ENCODE data around the gene HABP4. TPM values are rescaled to one million over a fixed set of nuclear protein-coding genes. Genes with fewer than 3 reads are reported as not detected.

Gene HABP4, protein sequence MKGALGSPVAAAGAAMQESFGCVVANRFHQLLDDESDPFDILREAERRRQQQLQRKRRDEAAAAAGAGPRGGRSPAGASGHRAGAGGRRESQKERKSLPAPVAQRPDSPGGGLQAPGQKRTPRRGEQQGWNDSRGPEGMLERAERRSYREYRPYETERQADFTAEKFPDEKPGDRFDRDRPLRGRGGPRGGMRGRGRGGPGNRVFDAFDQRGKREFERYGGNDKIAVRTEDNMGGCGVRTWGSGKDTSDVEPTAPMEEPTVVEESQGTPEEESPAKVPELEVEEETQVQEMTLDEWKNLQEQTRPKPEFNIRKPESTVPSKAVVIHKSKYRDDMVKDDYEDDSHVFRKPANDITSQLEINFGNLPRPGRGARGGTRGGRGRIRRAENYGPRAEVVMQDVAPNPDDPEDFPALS
- total RNA-seq (2014; rRNA removed; shearing (Covaris generic)): 13.5 and 15.7 TPM in 2 replicates

GRCh38 chr9:96449845-96450612 lies at the start of gene HABP4:
Gene HABP4, plus strand, starts transcription at chr9:96450169. Its CDS starts 111 bp downstream, at chr9:96450280.
- peak; percentile 99 for DNase-seq (ENCODE audit: low read depth)

- no peak for DNase-seq (ENCODE audit: low read depth)
Observed at GRCh38 chr9:96408409-96409280, 41.3 kb upstream of the HABP4 start.

DNA sequence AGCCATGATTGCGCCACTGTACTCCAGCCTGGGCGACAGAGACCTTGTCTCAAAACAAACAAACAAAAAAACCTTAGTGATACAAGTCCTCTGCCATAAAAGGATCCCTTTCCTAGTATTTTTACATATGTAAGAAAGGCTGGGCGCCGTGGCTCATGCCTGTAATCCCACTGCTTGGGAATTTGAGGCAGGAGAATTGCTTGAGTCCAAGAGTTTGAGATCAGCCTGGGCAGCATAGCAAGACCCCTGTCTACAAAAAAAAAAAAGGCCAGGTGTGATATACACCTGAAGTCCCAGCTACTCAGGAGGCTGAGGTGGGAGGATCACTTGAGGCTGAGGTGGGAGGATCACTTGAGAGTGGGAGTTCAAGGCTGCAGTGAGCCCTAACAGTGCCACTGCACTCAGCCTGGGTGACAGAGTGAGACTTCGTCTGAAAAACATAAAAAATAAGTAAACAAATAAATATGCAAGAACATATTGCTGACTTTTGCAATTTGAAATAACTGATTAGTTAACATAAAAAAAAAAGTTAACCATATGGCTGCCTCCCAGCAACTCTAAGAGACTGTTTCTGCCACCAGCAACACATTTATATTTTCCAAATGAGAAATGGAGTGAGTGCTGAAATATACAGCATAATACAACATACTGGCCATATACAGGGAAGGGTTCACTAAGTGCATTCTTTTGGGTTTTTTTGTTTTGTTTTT lies 38.7 kb upstream of the HABP4 start:
- no peak for DNase-seq (ENCODE audit: low read depth)

DNA sequence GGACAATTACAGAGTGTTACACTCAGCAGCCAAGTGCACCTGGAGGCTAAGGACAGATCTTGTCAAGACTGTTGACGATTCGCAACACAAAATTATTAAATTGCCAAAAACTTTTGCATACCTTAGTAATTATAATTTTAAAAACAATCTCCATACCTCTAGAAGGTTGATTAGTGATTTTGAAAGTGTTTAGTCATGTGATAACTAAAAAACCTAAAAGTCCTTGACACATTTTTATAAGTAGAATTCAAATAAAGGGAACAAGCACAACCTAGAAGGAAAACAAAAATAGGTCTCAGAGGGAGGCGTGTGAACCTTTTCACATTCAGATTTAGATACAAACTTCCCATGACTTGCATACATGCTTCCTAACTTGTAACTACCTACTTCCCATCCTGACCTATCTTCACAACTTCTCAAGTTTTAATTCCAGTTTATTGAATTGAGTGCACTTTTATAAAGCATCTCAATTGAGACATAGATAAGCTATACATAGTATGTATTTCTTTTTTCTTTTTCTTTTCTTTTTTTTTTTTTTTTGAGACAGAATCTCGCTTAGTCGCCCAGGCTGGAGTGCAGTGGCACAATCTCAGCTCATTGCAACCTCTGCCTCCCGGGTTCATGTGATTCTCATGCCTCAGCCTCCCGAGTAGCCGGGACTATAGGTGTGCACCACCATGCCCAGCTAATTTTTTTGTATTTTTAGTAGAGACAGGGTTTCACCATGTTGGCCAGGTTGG lies 37.6 kb upstream of the HABP4 start:
- DNase-seq (ENCODE audit: low read depth): no peak

GRCh38 chr9:96413302-96414221 lies 36.4 kb upstream of the HABP4 start:
- DNase-seq (ENCODE audit: low read depth): no peak

DNA sequence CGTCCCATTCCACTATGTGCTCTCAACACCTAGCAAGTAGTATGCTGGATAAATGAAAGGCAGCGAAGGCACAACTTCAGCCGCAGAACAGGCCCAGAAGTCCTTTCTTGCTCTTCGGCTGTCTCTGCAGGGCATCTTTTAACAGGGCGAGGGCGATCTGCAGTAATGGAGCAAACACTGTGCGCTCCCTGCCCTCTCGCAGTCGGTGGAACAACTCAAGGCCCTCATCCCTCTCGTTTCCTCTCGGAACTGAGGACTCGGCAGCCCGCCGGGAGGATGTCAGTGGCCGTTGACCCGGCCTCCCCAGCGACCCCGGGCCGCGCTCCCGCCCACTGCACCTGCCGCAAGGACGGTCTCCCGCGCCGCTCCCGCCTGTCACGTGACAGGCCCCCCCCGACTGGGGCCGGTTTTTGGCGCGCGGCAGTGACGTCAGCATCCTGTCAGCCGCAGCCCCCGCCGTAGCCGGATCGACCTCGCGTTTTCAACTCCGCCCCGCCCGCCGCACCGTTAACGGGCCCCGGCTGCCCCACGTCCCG lies 32.9 kb upstream of the HABP4 start:
- peak; percentile 94 for DNase-seq (ENCODE audit: low read depth)

DNA sequence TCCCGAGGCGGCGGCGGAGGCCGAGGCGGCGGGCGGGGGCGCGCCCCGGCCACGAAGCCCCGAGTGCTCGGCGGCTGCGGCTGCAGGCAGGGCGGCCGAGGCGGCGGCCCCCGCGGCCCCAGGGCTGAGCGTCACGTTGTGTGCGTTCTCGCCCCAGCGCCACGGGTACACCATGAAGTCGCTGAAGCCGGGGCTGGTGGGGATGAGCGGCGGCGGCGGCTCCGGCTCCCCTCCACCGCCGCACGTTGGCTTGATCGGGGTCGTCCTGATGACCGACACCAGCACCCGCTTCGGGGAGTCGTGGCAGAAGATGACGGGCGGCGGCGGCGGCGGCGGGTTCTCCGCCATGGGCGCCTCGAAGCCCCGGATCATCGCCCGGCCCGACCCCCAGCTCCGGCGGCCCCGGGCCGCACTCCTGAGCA lies 32.3 kb upstream of the HABP4 start:
- DNase-seq (ENCODE audit: low read depth): no peak

- DNase-seq (ENCODE audit: low read depth): peak; percentile 100
Observed at GRCh38 chr9:96418083-96418919, 31.7 kb upstream of the HABP4 start, which contains the start of gene ZNF367. Gene ZNF367, minus strand, starts transcription at chr9:96418370. Its CDS starts 338 bp downstream, at chr9:96418032.

DNA sequence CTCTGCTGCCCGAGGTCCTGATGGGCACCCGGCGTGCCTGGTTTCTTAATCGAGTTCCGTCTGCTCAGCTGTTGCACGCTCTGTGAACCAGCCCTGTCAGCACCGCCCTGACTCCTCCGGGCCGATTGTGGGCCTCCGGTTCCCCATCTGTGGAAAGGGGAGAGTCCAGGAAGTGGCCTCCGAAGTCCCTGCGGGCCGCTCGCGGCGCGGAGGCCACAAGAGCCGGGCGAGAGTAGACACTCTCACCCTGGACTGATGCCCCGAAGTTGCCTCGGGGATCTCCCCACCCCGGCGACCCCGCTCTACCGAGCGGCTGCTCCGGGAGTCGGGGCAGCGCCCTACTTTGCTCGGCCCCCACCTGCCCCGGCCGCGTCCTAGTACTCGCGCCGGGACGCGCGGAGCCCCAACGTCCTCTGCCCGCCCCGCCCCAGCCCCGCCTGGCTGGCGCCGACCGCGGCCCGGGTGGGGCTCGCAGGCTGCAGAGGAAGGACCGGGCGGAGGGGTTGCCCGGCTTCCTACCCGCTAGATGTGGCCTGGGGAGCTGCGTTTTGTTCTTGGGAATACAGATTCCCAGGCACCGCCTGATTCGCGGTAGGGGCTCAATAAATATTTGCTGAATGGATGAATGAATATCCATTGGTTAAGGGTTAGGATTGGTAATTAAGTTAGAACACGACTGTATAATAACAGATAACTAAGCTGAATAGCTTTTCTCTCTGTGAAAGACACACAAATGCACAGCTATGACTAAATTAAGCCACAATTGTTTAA lies 30.9 kb upstream of the HABP4 start:
- peak; percentile 88 for DNase-seq (ENCODE audit: low read depth)

DNA sequence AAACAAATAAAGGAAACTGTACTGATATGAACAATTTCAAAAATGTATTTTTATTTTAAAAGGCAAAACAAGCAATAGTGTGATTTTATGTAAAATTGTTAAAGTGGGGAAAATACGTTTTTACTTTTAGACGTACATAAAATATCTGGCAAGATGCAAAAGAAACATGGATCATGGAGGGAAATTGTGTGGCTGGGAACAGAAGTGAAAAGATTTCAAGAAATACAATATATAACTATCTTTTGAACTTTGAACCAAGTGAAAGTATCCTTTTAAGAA lies 30.3 kb upstream of the HABP4 start:
- DNase-seq (ENCODE audit: low read depth): no peak

- peak; percentile 98 for DNase-seq (ENCODE audit: low read depth)
Observed at GRCh38 chr9:96420468-96421219, 29.3 kb upstream of the HABP4 start.

DNA sequence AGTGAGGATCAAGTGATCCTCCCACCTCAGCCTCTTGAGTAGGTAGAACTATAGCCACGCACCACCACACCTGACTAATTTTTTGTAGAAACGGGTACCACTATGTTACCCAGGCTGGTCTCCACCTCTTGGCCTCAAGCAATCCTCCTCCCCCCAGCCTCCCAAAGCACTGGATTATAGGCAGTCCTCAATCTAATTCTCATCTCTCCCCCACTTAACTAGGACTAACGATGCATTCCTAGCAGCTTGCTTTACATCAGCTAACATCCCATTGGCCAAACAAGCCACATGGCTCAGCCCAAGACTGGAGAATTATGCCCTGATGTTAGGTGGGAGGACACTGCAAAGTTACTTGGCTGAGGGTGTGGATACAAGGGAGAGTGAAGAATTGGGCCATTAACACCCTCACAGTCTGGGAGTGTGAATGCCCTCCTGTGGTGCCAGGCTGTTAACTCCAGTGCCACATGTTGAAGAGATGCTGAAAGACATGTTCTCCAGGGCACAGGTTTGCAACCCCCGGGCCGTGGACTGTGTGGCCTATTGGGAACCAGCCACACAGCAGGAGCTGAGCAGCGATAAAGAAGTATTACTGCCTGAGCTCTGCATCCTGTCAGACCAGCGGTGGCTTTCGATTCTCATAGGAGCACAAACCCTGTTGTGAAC lies 26.5 kb upstream of the HABP4 start:
- DNase-seq (ENCODE audit: low read depth): no peak

- no peak for DNase-seq (ENCODE audit: low read depth)
Observed at GRCh38 chr9:96423985-96424336, 26.0 kb upstream of the HABP4 start.

DNA sequence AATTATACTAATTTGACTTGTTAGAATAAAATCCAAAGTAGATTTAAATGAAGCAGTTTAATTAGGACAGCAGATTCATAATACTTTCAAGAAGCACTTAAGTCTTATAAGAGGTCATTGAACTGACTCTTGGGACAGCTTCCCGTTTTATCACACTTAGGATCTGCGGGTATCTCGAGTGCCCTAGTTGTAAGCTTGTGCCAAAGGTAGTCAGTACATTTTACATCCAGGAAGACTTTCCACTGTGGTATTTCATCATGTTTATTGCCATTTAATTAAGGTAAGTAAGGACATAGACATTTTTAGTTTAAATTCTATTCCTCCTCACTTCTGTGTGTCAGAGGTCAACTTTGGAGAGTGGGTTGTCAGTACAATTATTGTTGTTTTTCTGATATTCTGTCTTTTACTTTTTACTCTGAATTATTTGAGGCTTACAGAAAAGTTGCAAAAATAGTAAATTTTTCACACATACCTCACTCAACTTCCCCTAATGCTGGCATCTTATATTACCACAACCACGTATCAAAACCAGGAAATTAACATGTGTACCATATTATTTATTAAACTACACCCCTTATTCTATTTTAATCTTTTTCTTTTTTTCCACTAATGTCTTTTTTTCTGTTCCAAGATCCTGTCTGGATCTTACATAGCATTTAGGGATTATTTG lies 24.3 kb upstream of the HABP4 start:
- no peak for DNase-seq (ENCODE audit: low read depth)

GRCh38 chr9:96429732-96430131 lies 20.2 kb upstream of the HABP4 start:
- no peak for DNase-seq (ENCODE audit: low read depth)

DNA sequence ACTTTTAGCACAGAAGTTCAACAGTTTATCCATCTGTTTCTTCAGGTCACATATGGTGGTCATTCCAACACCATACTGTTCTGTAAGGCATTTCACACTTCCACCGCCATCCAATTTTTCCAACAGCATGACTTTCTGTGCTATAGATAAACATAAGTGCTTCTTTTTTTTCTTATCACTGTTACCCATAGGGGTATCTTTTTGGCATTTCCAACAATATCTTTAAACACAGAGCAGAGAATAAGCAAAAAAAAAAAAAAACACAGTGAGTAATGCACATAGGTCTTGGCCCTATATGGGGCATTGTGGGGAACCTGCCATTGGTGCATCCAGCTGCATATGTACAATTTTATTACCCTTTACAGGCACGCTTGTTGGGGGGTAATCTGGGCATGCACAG lies 19.6 kb upstream of the HABP4 start:
- no peak for DNase-seq (ENCODE audit: low read depth)

Measured in Daoy (cell line).